Tibial artery (tissue), 4 donors: ENCODE results near the gene ARL5C.

Source experiments
- DNase-seq, 2 donors: peaks; one replicate each; pipeline ENCODE4 v3.0.0-alpha.2; 2019
- H3K27ac ChIP-seq, 2 donors: fragments of 200-600 bp; sonication (generic) in 1 of 2; 1 replicate in 1 of 2; 2 replicates in 1 of 2; pipeline ENCODE4 v1.5.1; 2018 to 2019; ENCODE audit warnings: mild to moderate bottlenecking in 1 of 2
- H3K27me3 ChIP-seq, 2 donors: fragments of 200-600 bp; sonication (generic) in 1 of 2; one replicate each; pipeline versions ENCODE4 v1.5.1 to v1.6.0; 2016 to 2019
- H3K36me3 ChIP-seq, 3 donors: fragments of 200-600 bp; sonication (generic) in 2 of 3; one replicate each; pipeline ENCODE4 v1.5.1; 2016 to 2019; ENCODE audit warnings: mild to moderate bottlenecking in 2 of 3
- H3K4me1 ChIP-seq, 4 donors: fragments of 200-600 bp; sonication (generic) in 2 of 4; 1 replicate in 3 of 4; 2 replicates in 1 of 4; pipeline ENCODE4 v1.5.1; 2016 to 2019
- H3K4me3 ChIP-seq, 2 donors: fragments of 200-600 bp; sonication (generic) in 1 of 2; 1 replicate in 1 of 2; 2 replicates in 1 of 2; pipeline ENCODE4 v1.5.1; 2018 to 2019; ENCODE audit warnings: mild to moderate bottlenecking in 2 of 2
- H3K9me3 ChIP-seq, 3 donors: fragments of 200-600 bp; sonication (generic) in 1 of 3; one replicate each; pipeline ENCODE4 v1.5.1; 2016 to 2019
- CTCF ChIP-seq, 2 experiments: fragments of 200-600 bp in 1 of 2; fragments of 450-650 bp in 1 of 2; IDR thresholded peaks; one replicate each; pipeline ENCODE4 v1.5.1; 2017 to 2019; ENCODE audit warnings: antibody characterized with exemption in 2 of 2, mild to moderate bottlenecking in 1 of 2, moderate library complexity in 1 of 2
- intact Hi-C: fragments of 100-400 bp; cut with DNase I; formaldehyde crosslinking; loops from one replicate; pipeline ENCODE4 v1.15.0; 2023; ENCODE audit warnings: low total_unique reads

Gene ARL5C

DNA sequence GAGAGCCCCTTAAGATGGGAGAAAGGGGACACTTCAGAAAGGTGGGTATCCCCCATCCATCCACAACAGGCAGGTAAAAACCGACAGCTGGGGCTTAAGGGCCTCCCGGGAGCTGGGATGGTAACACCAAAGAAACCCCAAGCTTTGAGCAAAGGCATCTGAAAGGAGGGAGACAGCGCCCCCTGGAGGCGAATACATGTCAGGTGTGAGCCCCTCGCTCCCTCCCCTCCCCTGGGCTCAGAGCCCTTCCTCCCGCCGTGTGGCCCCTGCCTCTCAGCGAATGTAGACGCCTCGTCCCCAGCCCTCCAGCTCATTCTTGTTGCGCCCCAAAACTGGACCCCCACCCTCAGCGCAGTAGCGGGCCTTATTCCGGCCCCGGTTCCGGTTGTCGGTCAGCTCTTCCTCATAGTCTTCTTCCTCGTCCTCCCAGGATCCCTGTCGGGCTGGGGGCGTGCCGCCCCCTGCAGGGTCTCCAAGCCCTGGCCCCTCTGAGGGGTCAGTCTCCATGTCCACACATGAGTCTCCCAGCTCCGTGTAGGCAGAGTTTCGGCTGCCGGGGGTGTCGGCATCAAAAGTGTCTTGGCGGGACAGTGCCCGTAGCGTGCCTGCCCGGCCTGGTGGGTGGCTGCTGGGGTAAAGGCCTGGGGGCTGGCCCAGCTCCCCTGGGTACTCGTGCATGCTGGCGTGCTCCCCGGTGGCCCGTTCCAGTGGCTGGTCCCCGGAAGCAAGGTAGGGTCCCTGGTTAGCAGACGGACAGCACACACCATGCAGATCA, 9.1 kb upstream of the ARL5C start:
- Histone ChIP-seq H3K27me3 (no peaks in the 10 kb centered on the region), H3K27ac (no peak overlapping the region), H3K36me3 (peaks cover 33 to 51% (median 37%) of the 10 kb centered on the region in 3 donors), H3K9me3 (no peaks in the 10 kb centered on the region), H3K4me1 (peaks cover 0 to 20% (median 4%) of the 10 kb centered on the region in 4 donors), H3K4me3 (no peak overlapping the region)
- intact Hi-C loops = no loop called here
- DNase-seq = peak; percentile 61 to 84
- TF ChIP-seq CTCF (IDR thresholded peaks at IDR 0.05) = peak; percentile 77 to 85

- H3K27me3 ChIP-seq = no peaks in the 10 kb centered on the region
- H3K27ac ChIP-seq = no peak overlapping the region
- no peaks in the 10 kb centered on the region for H3K9me3 ChIP-seq
- H3K36me3 ChIP-seq = peaks cover 21 to 37% (median 29%) of the 10 kb centered on the region in 3 donors
- no peak overlapping the region for H3K4me3 ChIP-seq
- TF ChIP-seq CTCF (IDR thresholded peaks at IDR 0.05) = no peak
- peaks cover 0 to 20% (median 4%) of the 10 kb centered on the region in 4 donors for H3K4me1 ChIP-seq
- DNase-seq = no peak
- intact Hi-C loops = no loop called here
Measured at GRCh38 chr17:39173526-39174274, 7.7 kb upstream of the ARL5C start.

DNA sequence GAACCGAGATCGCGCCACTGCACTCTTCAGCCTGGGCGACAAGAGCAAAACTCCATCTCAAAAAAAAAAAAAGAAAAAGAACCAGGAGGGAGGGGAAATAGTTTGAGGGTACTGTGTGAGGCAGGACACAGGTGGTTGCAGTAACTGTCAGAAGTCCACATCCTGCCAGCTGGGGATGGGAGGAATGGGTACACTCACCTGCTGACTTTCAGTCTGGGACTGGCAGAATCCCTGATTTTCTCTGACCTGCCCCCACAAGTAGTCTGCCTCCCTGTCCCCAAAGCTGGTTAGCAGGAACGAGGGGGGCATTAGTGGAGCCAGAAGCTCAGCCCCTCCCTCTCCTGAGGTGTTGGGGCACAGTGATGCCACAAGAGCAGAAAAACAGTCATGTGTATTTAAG, 7.1 kb upstream of the ARL5C start:
- Histone ChIP-seq H3K36me3 (peaks cover 17 to 31% (median 28%) of the 10 kb centered on the region in 3 donors), H3K27ac (no peak overlapping the region), H3K4me1 (peaks cover 0 to 15% (median 4%) of the 10 kb centered on the region in 4 donors), H3K27me3 (no peaks in the 10 kb centered on the region), H3K9me3 (no peaks in the 10 kb centered on the region), H3K4me3 (no peak overlapping the region)
- intact Hi-C loops = no loop called here
- no peak for TF ChIP-seq CTCF (IDR thresholded peaks at IDR 0.05)
- no peak for DNase-seq

DNA sequence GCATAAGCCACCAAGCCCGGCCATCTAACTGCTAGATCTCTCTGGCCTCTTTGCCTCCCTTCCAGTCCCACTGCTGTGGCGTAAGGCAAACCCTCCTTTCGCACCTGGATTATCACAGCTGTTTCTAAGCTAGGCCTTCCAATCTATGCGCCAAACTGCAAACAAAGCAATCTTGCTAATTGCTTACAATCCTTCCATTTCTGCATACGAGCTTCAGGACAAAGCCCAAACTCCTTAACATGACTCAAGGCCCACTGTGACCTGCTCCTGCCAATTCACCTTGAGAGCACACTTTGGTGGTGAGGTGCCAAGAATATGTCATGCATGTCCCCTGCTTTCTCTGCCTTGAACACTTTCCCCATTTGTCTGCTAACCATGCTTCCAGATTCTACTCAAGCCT, 6.0 kb upstream of the ARL5C start:
- intact Hi-C loops = no loop called here
- H3K4me3 ChIP-seq = no peak overlapping the region
- H3K27me3 ChIP-seq = no peaks in the 10 kb centered on the region
- no peak overlapping the region for H3K27ac ChIP-seq
- peaks cover 8 to 20% (median 17%) of the 10 kb centered on the region in 3 donors for H3K36me3 ChIP-seq
- no peak for TF ChIP-seq CTCF (IDR thresholded peaks at IDR 0.05)
- peaks cover 0 to 15% (median 4%) of the 10 kb centered on the region in 4 donors for H3K4me1 ChIP-seq
- DNase-seq = no peak
- no peaks in the 10 kb centered on the region for H3K9me3 ChIP-seq

DNA sequence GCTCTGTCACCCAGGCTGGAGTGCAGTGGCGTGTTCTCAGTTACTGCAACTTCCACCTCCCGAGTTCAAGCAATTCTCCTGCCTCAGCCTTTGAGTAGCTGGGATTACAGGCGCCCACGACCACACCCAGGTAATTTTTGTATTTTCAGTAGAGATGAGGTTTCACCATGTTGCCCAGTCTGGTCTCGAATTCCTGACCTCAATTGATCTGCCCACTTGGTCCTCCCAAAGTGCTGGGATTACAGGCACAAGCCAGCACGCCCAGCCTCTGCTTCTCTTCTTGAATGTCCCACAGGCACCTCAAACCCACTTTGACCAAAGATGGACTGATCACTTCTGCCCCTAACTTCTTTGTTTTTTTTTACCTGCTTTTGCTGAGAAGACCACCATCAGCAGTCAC, 4.6 kb upstream of the ARL5C start:
- peaks cover 4 to 6% (median 5%) of the 10 kb centered on the region in 3 donors for H3K36me3 ChIP-seq
- intact Hi-C loops = no loop called here
- no peak for DNase-seq
- no peak overlapping the region for H3K4me3 ChIP-seq
- no peaks in the 10 kb centered on the region for H3K27me3 ChIP-seq
- peaks cover 0 to 15% (median 9%) of the 10 kb centered on the region in 4 donors for H3K4me1 ChIP-seq
- no peaks in the 10 kb centered on the region for H3K9me3 ChIP-seq
- no peak overlapping the region for H3K27ac ChIP-seq
- no peak for TF ChIP-seq CTCF (IDR thresholded peaks at IDR 0.05)
